H9 (cell line): Measurements from ENCODE around the gene CACNA1H. TPM values are rescaled to one million over a fixed set of nuclear protein-coding genes. Genes with fewer than 3 reads are reported as not detected.

ENCODE experiments used
- DNase-seq: peaks from one replicate; pipeline ENCODE4 v3.0.0-alpha.2; 2017
- H2AFZ ChIP-seq: one replicate; pipeline ENCODE4 v1.6.1; 2013; ENCODE audit warnings: mild to moderate bottlenecking, low read length, control low read depth, moderate library complexity
- H2AK5ac ChIP-seq: 2 replicates; pipeline ENCODE4 v1.6.1; 2013; ENCODE audit warnings: low read length, control low read depth, mixed read lengths; ENCODE audit not compliant: insufficient read length
- H2BK120ac ChIP-seq: one replicate; pipeline ENCODE4 v1.6.1; 2013; ENCODE audit warnings: low read depth, mild to moderate bottlenecking, low read length, control low read depth, inconsistent platforms; ENCODE audit not compliant: poor library complexity, severe bottlenecking
- H2BK12ac ChIP-seq: 2 replicates; pipeline ENCODE4 v1.6.1; 2013; ENCODE audit warnings: low read length, control low read depth, mixed read lengths, low read depth; ENCODE audit not compliant: insufficient read length
- H2BK15ac ChIP-seq: 2 replicates; pipeline ENCODE4 v1.6.1; 2013; ENCODE audit warnings: low read depth, low read length, control low read depth
- H2BK20ac ChIP-seq: one replicate; pipeline ENCODE4 v1.6.1; 2013; ENCODE audit warnings: low read depth, mild to moderate bottlenecking, low read length, control low read depth, inconsistent platforms; ENCODE audit not compliant: poor library complexity, severe bottlenecking
- H2BK5ac ChIP-seq: 2 replicates; pipeline ENCODE4 v1.6.1; 2013; ENCODE audit warnings: low read length, control low read depth, mixed read lengths; ENCODE audit not compliant: insufficient read length
- H3K14ac ChIP-seq: 2 replicates; pipeline ENCODE4 v1.6.1; 2013; ENCODE audit warnings: low read length, control low read depth; ENCODE audit not compliant: insufficient read depth
- H3K18ac ChIP-seq: 2 replicates; pipeline ENCODE4 v1.6.1; 2013; ENCODE audit warnings: low read depth, mild to moderate bottlenecking, mixed read lengths, low read length, control low read depth; ENCODE audit not compliant: insufficient read length
- H3K23ac ChIP-seq: 2 replicates; pipeline ENCODE4 v1.6.1; 2013; ENCODE audit warnings: low read length, control low read depth, mixed read lengths, low read depth; ENCODE audit not compliant: insufficient read length
- H3K23me2 ChIP-seq: 2 replicates; pipeline ENCODE4 v1.6.1; 2013; ENCODE audit warnings: low read depth, mild to moderate bottlenecking, mixed read lengths, low read length, control low read depth; ENCODE audit not compliant: insufficient read length, poor library complexity, severe bottlenecking
- H3K27ac ChIP-seq: 2 replicates; pipeline ENCODE4 v1.5.1; 2013; ENCODE audit warnings: low read length, control low read depth, mixed read lengths, low read depth; ENCODE audit not compliant: insufficient read length
- H3K27me3 ChIP-seq: 2 replicates; pipeline ENCODE4 v1.6.1; 2013; ENCODE audit warnings: low read length, control low read depth, inconsistent platforms; ENCODE audit not compliant: insufficient read depth
- H3K4ac ChIP-seq: 2 replicates; pipeline ENCODE4 v1.6.1; 2013; ENCODE audit warnings: low read depth, mild to moderate bottlenecking, control low read depth, inconsistent platforms, low read length, moderate library complexity
- H3K4me1 ChIP-seq: 2 replicates; pipeline ENCODE4 v1.6.1; 2013; ENCODE audit warnings: low read length, control low read depth, inconsistent platforms; ENCODE audit not compliant: insufficient read depth
- H3K4me2 ChIP-seq: 2 replicates; pipeline ENCODE4 v1.6.1; 2013; ENCODE audit warnings: low read length, control low read depth, mixed read lengths; ENCODE audit not compliant: insufficient read length, insufficient read depth
- H3K56ac ChIP-seq: 2 replicates; pipeline ENCODE4 v1.6.1; 2013; ENCODE audit warnings: low read depth, mild to moderate bottlenecking, mixed read lengths, low read length, control low read depth; ENCODE audit not compliant: insufficient read length
- H3K79me1 ChIP-seq: 2 replicates; pipeline ENCODE4 v1.6.1; 2013; ENCODE audit warnings: low read depth, mild to moderate bottlenecking, moderate library complexity, low read length, control low read depth, inconsistent platforms; ENCODE audit not compliant: insufficient read depth, poor library complexity, severe bottlenecking
- H3K79me2 ChIP-seq: 2 replicates; pipeline ENCODE4 v1.6.1; 2013; ENCODE audit warnings: low read length, control low read depth, inconsistent platforms; ENCODE audit not compliant: insufficient read depth
- H3K9ac ChIP-seq: 2 replicates; pipeline ENCODE4 v1.6.1; 2013; ENCODE audit warnings: low read length, control low read depth, mixed read lengths; ENCODE audit not compliant: insufficient read length; ENCODE audit errors: extremely low read depth
- H3K9me3 ChIP-seq: one replicate; pipeline ENCODE4 v1.6.1; 2013; ENCODE audit warnings: low read depth, low read length, inconsistent platforms; ENCODE audit not compliant: control insufficient read depth
- H3T11ph ChIP-seq: one replicate; pipeline ENCODE4 v1.6.1; 2013; ENCODE audit warnings: mild to moderate bottlenecking, low read length, control low read depth, inconsistent platforms
- H4K20me1 ChIP-seq: one replicate; pipeline ENCODE4 v1.6.1; 2013; ENCODE audit not compliant: control insufficient read depth, insufficient read length, insufficient read depth
- H4K5ac ChIP-seq: 2 replicates; pipeline ENCODE4 v1.6.1; 2013; ENCODE audit warnings: low read depth, mild to moderate bottlenecking, mixed read lengths, low read length, control low read depth; ENCODE audit not compliant: insufficient read length
- H4K8ac ChIP-seq: replicated peaks from 2 replicates; pipeline ENCODE4 v1.6.1; 2013; ENCODE audit warnings: low read length, control low read depth, mixed read lengths, low read depth; ENCODE audit not compliant: insufficient read length
- H4K91ac ChIP-seq: 2 replicates; pipeline ENCODE4 v1.6.1; 2013; ENCODE audit warnings: low read depth, mild to moderate bottlenecking, moderate library complexity, mixed read lengths, low read length, control low read depth; ENCODE audit not compliant: insufficient read length
- H3K27ac Mint-ChIP-seq, 3 experiments: 2 replicates in 2 of 3; 3 replicates in 1 of 3; pipeline ENCODE4 v1.8.0; 2020 to 2021; ENCODE audit warnings: mixed read lengths in 3 of 3, mild to moderate bottlenecking in 1 of 3, moderate library complexity in 1 of 3
- H3K27me3 Mint-ChIP-seq: 2 replicates; pipeline ENCODE4 v1.8.0; 2021; ENCODE audit warnings: low read depth, mild to moderate bottlenecking, moderate library complexity, mixed read lengths
- H3K36me3 Mint-ChIP-seq, 3 experiments: 2 replicates in 2 of 3; 3 replicates in 1 of 3; pipeline ENCODE4 v1.8.0; 2020 to 2021; ENCODE audit warnings: low read depth in 3 of 3, mixed read lengths in 3 of 3; ENCODE audit not compliant: insufficient read depth in 1 of 3
- H3K4me1 Mint-ChIP-seq, 2 experiments: 2 replicates each; pipeline ENCODE4 v1.8.0; 2020; ENCODE audit warnings: mixed read lengths in 2 of 2
- H3K4me3 Mint-ChIP-seq, 2 experiments: 2 replicates in 1 of 2; 3 replicates in 1 of 2; pipeline ENCODE4 v1.8.0; 2020 to 2021; ENCODE audit warnings: mild to moderate bottlenecking in 2 of 2, mixed read lengths in 2 of 2, moderate library complexity in 1 of 2
- H3K9me3 Mint-ChIP-seq, 2 experiments: 2 replicates in 1 of 2; 3 replicates in 1 of 2; pipeline ENCODE4 v1.8.0; 2020; ENCODE audit warnings: mild to moderate bottlenecking in 2 of 2, mixed read lengths in 2 of 2, moderate library complexity in 1 of 2
- WGBS: extraction: QIAGEN DNeasy Blood & Tissue Kit; methylation state at CpG from one replicate; pipeline ENCODE4 v1.1.7; 2013; ENCODE audit warnings: missing lambda C conversion rate, low lambda C conversion rate, mixed read lengths; ENCODE audit not compliant: insufficient read length; ENCODE audit errors: extremely low coverage; 5-methylcytosine and 5-hydroxymethylcytosine counted together
- total RNA-seq: library from RNA; stranded (reverse); gene quantifications from 2 replicates; pipeline ENCODE4 v1.2.1, GENCODE V29; 2021
- TF ChIP-seq, protein P1 (sequence below): fragments of 200-600 bp; sonication (generic); conservative IDR thresholded peaks from 3 replicates; pipeline ENCODE4 v1.8.0; 2021; ENCODE audit warnings: antibody characterized with exemption, mild to moderate bottlenecking

The CACNA1H gene
- total RNA-seq, 1 experiment from 2014 or later: 43.3 TPM

DNA sequence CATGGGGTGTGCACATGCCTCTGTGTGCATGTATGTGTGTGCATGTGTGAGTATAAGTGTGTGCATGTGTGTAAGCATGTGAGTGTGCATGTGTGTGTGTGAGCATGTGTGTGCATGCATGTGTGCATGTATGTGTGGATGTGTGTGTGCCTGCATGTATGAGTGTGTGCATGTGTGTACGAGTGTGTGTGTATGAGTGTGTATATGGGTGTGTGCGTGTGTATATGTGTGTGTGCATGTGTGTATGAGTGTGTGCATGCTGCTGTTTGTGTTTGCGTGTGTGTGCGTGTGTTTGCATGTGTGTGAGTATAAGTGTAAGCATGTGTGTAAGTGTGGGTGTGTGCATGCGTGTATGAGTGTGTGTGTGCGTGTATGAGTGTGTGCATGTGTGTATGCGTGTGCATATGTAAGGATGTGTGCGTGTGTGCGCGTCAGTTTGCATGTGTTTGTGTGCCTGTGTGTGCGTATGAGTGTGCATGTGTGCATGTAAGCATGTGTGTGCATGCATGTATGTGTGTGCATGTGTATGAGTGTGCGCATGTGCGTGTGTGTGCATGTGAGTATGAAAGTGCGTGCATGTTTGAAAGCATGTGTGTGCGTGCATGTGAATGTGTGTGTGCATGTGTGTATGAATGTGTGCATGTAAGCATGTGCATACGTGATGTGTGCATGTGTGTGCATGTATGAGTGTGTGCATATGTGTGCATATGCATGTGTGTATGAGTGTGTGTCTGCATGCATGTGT is 111.6 kb downstream of the CACNA1H start:
- H4K8ac ChIP-seq: no peak overlapping the region
- H2AK5ac ChIP-seq: no peak overlapping the region
- H3K79me1 ChIP-seq: no peaks in the 10 kb centered on the region
- TF ChIP-seq, protein P1, sequence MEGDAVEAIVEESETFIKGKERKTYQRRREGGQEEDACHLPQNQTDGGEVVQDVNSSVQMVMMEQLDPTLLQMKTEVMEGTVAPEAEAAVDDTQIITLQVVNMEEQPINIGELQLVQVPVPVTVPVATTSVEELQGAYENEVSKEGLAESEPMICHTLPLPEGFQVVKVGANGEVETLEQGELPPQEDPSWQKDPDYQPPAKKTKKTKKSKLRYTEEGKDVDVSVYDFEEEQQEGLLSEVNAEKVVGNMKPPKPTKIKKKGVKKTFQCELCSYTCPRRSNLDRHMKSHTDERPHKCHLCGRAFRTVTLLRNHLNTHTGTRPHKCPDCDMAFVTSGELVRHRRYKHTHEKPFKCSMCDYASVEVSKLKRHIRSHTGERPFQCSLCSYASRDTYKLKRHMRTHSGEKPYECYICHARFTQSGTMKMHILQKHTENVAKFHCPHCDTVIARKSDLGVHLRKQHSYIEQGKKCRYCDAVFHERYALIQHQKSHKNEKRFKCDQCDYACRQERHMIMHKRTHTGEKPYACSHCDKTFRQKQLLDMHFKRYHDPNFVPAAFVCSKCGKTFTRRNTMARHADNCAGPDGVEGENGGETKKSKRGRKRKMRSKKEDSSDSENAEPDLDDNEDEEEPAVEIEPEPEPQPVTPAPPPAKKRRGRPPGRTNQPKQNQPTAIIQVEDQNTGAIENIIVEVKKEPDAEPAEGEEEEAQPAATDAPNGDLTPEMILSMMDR: no peak
- H2BK12ac ChIP-seq: no peak overlapping the region
- H3K14ac ChIP-seq: no peak overlapping the region
- no peaks in the 10 kb centered on the region for H4K20me1 ChIP-seq
- no peak overlapping the region for H2BK5ac ChIP-seq
- H3K23me2 ChIP-seq: no peaks in the 10 kb centered on the region
- no CpG with 5 or more reads among the region's 16 CpGs for WGBS
- Mint-ChIP-seq H3K36me3 (peaks cover 0 to 4% (median 2%) of the 10 kb centered on the region in 3 experiments; a peak in 3 of 7 replicates), H3K4me1 (peaks cover 3 to 9% of the 10 kb centered on the region in 2 experiments), H3K9me3 (peaks cover 11 to 19% of the 10 kb centered on the region in 2 experiments), H3K27me3 (peaks cover 38% of the 10 kb centered on the region), H3K4me3 (peak overlapping the region in 1 of 2 experiments; percentile 12; a peak in 1 of 5 replicates), H3K27ac (peak overlapping the region in 1 of 3 experiments; percentile 51; a peak in 1 of 7 replicates)
- no peaks in the 10 kb centered on the region for H3K27me3 ChIP-seq
- no peak overlapping the region for H3K18ac ChIP-seq
- H3K79me2 ChIP-seq: no peaks in the 10 kb centered on the region
- no peaks in the 10 kb centered on the region; the same call in 1 of the 2 replicates for H3K4me1 ChIP-seq
- DNase-seq: no peak
- H2AFZ ChIP-seq: no peak overlapping the region
- H3K9me3 ChIP-seq: no peaks in the 10 kb centered on the region
- H2BK20ac ChIP-seq: no peak overlapping the region
- no peak overlapping the region for H3K23ac ChIP-seq
- no peak overlapping the region for H4K5ac ChIP-seq
- no peak overlapping the region for H4K91ac ChIP-seq
- no peak overlapping the region for H2BK120ac ChIP-seq
- no peak overlapping the region for H3K4me2 ChIP-seq
- H3T11ph ChIP-seq: no peak overlapping the region
- no peak overlapping the region for H3K56ac ChIP-seq
- H2BK15ac ChIP-seq: no peak overlapping the region
- H3K27ac ChIP-seq: no peak overlapping the region
- H3K4ac ChIP-seq: no peak overlapping the region
- H3K9ac ChIP-seq: no peak overlapping the region
